ENCODE results near the gene ZCCHC9.

The ZCCHC9 gene

DNA sequence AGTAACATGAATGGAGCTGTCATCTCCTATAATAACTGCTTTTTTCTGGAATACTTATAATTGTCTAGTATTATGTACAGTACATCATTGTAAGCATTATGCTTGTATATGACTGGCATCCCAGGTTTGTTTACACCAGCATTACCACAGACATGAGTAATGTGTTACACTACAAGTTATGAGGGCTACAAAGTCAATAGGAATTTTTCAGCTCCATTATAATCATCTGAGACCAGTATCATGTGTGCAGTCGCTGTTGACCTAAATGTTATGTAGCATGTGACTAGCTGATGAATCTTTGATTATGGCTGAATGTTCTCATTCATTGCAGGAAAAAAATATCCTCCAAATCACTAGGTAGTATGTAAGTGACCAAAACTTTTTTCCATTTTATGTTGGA is 2.2 kb downstream of the ZCCHC9 start:
- POLR2A ChIA-PET = no interaction called here
- TF ChIP-seq, protein P1, sequence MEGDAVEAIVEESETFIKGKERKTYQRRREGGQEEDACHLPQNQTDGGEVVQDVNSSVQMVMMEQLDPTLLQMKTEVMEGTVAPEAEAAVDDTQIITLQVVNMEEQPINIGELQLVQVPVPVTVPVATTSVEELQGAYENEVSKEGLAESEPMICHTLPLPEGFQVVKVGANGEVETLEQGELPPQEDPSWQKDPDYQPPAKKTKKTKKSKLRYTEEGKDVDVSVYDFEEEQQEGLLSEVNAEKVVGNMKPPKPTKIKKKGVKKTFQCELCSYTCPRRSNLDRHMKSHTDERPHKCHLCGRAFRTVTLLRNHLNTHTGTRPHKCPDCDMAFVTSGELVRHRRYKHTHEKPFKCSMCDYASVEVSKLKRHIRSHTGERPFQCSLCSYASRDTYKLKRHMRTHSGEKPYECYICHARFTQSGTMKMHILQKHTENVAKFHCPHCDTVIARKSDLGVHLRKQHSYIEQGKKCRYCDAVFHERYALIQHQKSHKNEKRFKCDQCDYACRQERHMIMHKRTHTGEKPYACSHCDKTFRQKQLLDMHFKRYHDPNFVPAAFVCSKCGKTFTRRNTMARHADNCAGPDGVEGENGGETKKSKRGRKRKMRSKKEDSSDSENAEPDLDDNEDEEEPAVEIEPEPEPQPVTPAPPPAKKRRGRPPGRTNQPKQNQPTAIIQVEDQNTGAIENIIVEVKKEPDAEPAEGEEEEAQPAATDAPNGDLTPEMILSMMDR (IDR thresholded peaks at IDR 0.05; ENCODE audit: control extremely low read depth, extremely low read depth, low read depth, missing control alignments) = no peak
- no peak for DNase-seq (ENCODE audit: extremely low spot score)
- CTCF ChIA-PET = interaction anchor here (0.9 to 4.1 kb wide), 4 partner anchors 10 to 921 kb away, joined by 3 to 23 read pairs (median 6); no protein-coding TSS in a partner anchor

DNA sequence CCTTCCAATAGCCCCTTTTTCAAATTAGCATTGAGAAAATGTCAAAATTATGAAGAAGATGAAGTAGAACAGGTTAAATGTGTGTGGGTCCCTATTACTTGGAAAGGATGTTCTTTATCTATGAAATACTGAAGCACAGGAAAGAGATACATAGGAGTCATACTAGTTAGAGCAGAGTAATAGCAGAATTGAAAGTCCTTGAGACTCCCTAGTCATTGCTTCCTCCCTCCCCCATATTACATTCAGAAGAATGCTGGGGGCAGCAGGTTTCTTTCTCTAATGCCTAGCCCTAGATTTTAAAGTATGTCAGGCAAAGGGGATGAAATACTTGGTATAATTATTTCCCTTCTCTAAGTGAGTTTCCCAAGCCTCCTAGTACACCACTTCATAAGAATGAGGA is 4.4 kb downstream of the ZCCHC9 start:
- DNase-seq (ENCODE audit: extremely low spot score) = peak; percentile 14
- CTCF ChIA-PET = interaction anchor here (0.7 kb wide), 1 partner anchor 860 kb away, joined by 3 read pairs; no protein-coding TSS in a partner anchor
- POLR2A ChIA-PET = no interaction called here
- TF ChIP-seq, protein P1 (IDR thresholded peaks at IDR 0.05; ENCODE audit: control extremely low read depth, extremely low read depth, low read depth, missing control alignments) = no peak

DNA sequence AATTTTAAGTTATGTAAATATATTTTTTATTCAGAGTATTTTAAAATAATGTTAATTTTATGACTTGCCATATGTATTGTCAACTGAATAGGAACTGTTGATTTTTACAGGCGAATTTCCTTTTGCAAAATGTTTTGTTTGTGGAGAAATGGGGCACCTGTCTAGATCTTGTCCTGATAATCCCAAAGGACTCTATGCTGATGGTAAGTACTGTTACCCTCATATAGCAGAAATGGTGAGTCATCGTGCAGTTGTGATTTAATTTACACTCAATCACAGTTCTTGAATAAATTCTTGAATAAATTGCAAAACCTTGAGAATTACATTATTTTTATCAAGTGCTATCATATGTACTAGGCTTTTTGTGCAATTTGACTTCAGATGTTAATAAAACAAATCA is 7.4 kb downstream of the ZCCHC9 start:
- no peak for DNase-seq (ENCODE audit: extremely low spot score)
- POLR2A ChIA-PET = no interaction called here
- CTCF ChIA-PET = interaction anchor here (1.2 to 2.5 kb wide), 2 partner anchors 10 kb away, joined by 4 to 10 read pairs; no protein-coding TSS in a partner anchor
- TF ChIP-seq, protein P1 (IDR thresholded peaks at IDR 0.05; ENCODE audit: control extremely low read depth, extremely low read depth, low read depth, missing control alignments) = no peak

DNA sequence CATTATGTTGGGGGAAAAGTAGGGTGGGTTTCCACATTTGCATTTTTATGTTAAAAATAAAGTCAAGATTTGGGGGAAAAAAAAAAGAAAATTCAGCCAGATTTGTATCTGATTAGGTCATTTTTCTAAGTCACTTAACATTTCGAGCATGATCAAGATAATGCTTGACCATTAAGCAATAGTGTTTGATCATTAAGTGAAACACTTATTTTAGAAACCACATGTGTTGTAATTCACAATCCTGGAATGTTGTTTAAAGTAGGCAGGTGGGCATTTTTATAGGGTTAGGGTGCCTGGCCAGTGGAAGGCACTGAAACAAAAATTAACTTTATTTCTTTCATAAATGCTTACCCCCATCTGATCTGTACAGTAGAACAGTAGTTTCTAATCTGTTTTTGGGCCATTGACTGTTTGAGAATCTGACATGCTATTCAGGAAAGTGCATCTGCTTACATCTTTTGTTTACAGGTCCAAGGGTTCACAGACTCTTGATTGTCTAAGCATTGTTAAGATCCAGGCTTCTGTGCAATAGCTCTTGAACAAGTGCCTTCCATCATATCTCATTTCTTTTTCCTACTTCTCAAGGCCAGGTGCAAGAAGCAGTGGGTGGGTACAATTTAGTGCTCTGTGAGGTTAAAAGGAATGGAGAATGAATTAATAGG is 9.1 kb downstream of the ZCCHC9 start:
- no peak for DNase-seq (ENCODE audit: extremely low spot score)
- POLR2A ChIA-PET = no interaction called here
- CTCF ChIA-PET = interaction anchor here (0.8 kb wide), 1 partner anchor 10 kb away, joined by 3 read pairs; no protein-coding TSS in a partner anchor
- TF ChIP-seq, protein P1 (IDR thresholded peaks at IDR 0.05; ENCODE audit: control extremely low read depth, extremely low read depth, low read depth, missing control alignments) = no peak

DNA sequence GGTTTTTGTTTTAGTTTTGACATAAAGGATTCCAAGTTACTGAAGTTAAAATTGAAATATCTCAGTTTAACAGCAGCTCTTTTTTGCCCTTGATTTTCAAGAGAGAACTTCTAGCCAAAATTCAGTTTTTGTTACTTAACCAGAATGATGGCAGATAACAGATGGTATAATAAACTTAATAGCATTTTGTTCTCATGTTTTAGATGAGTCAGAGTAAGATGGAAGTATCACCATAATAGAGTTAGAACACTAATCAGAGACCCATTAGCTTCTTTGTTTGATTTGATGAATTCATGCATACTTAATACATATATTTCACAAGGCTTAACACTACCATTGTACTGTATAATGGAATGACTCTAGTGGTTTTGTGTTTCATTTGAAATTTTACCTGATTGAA is 11.9 kb downstream of the ZCCHC9 start:
- no peak for DNase-seq (ENCODE audit: extremely low spot score)
- POLR2A ChIA-PET = no interaction called here

DNA sequence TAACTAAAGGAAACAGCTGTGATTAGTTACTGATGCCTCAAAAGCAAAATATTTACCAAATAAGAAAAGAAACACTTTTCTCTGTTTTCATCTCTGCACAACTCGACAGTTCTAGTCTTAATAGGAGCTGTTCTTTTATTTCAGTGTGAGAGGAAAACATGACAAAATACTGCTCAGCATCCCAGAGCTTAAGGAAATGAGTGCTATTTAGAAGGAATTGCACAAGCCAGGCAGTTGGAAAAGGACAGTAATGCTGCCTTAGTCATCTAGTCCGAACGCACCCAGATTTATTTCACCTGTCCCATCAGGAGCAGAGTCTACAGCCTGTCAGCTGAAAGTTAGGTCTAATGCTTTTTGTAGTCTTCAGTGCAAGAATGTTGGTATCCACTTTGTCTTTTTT is 12.3 kb downstream of the ZCCHC9 start:
- TF ChIP-seq, protein P1 (IDR thresholded peaks at IDR 0.05; ENCODE audit: control extremely low read depth, extremely low read depth, low read depth, missing control alignments) = no peak
- CTCF ChIA-PET = interaction anchor here (1.4 to 3.9 kb wide), 3 partner anchors 10 to 14 kb away, joined by 5 to 23 read pairs (median 15); partner anchors contain the start of gene ZCCHC9
- POLR2A ChIA-PET = no interaction called here
- no peak for DNase-seq (ENCODE audit: extremely low spot score)

More for the DNA sequence above, 11.9 kb downstream of the ZCCHC9 start:
- CTCF ChIA-PET = interaction anchor here (1.4 to 3.9 kb wide), 3 partner anchors 10 to 14 kb away, joined by 5 to 23 read pairs (median 15); partner anchors contain the start of gene ZCCHC9
- TF ChIP-seq, protein P1 (IDR thresholded peaks at IDR 0.05; ENCODE audit: control extremely low read depth, extremely low read depth, low read depth, missing control alignments) = no peak

Data from GM10248 (cell line).